Lower leg skin (tissue), 3 donors: ENCODE data around the gene MFNG.

ENCODE experiments used
- CTCF ChIP-seq, 3 donors: fragments of 450-650 bp; IDR thresholded peaks; one replicate each; pipeline ENCODE4 v1.5.1; 2016; ENCODE audit warnings: antibody characterized with exemption in 3 of 3, mild to moderate bottlenecking in 3 of 3, moderate library complexity in 2 of 3
- POLR2A ChIP-seq, 2 donors: fragments of 450-650 bp; IDR thresholded peaks; one replicate each; pipeline ENCODE4 v1.6.1; 2016 to 2017; ENCODE audit warnings: antibody characterized with exemption in 2 of 2, mild to moderate bottlenecking in 1 of 2, moderate library complexity in 1 of 2

- TF ChIP-seq POLR2A (IDR thresholded peaks at IDR 0.05) (no peak), CTCF (IDR thresholded peaks at IDR 0.05) (no peak)
Measured at GRCh38 chr22:37491106-37491505, 4.9 kb upstream of the MFNG start.
